ENCODE measurements around the gene ZNF677.
"Not testable (repeated sequence)": the region's sequence is repeated elsewhere in the genome, so short reads cannot be mapped to it uniquely, and the experiment has no call there.

Gene ZNF677

DNA sequence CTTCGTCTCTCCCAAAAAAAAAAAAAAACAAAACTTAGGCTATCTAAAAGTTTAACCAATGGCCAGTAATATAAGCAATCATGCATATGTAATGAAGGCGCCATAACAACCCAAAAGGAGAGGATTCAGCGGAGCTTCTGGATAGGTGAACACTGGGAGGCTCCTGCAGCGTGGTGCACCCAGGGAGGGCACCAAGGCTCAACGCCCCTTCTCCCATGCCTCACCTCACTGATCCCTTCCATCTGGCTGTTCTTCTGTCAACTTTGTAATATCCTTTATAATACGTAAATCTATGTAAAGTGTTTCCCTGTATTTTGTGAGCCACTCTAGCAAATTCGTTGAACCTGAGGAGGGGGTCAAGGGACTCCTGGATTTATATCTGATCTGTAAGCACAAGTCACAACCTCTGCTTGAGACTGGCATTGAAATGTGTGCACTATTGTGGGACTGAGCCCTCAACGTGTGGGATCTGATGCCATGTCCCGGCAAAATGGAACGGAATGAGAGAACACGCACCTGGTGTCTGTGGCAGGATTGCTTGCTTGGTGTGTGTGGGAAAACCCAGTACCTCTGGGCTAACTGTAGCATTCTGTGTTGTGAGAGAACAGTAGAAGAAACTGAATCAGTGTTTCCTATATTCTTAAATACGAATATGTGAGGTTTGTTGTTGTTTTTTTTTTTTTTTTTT, 61.0 kb downstream of the ZNF677 start:
- H3K4ac ChIP-seq (ENCODE audit: low read depth in 1 of 2, low read length in 2 of 2) = no peak overlapping the region

DNA sequence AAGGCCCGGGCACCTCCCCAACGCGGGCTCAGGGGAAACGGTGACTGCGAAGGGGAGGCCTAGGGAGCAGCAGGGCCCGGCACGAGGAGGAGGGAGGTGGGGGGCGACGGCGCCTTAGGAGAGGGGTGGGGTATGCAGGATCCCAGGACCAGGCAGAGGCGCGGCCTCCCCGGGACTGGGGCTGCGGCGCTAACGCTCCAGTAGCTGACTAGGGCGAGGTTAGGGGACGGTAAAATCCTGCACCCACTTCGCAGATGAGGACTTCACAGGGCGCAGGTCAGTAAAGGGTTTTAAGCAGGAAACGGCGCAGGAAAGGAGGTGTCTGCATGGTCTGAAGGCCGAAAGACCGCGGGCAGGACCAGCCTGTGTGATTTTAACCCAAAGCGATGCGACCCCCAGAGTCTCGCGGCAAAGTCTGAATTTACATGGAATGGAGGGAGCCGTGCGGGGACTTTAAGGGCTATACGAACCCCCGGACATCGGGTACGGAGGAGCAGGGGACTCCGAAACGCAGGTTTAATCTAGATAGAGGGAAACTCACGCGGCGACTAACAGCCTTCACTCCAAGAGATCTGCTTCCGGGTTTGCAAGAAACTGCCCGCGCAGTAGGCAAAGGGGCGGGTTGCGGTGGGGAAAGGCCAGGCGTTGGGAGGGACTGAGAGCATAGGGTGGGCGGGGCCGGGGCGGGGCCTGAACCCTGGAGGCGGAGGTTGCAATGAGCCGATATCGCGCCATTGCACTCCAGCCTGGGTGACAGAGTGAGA, 61.7 kb downstream of the ZNF677 start, which contains the start of gene ZNF665:
TSS of gene ZNF665 (minus strand) at position 588 of the 764 bp plus-strand sequence. CDS start 10,460 bp downstream, outside the sequence.
- Histone ChIP-seq H3K27ac (ENCODE audit: low read length, poor library complexity, severe bottlenecking) (peak within 1 kb of the TSS; percentile 62), H3K4me3 (ENCODE audit: insufficient read depth in 1 of 2, low read depth in 1 of 2, low read length in 2 of 2) (peak within 1 kb of the TSS; percentile 68 to 96), H3K36me3 (ENCODE audit: control insufficient read depth in 1 of 2, insufficient read depth in 2 of 2, low read depth in 1 of 2, low read length in 2 of 2) (peaks cover 10 to 12% of the 10 kb centered on the region in 2 experiments), H3K18ac (ENCODE audit: low read depth in 1 of 2, low read length in 2 of 2) (peak within 1 kb of the TSS; percentile 54 to 77), H2BK15ac (ENCODE audit: low read depth, poor library complexity, severe bottlenecking) (no peak within 1 kb of the TSS), H3K4me2 (ENCODE audit: low read length, poor library complexity, severe bottlenecking) (peak within 1 kb of the TSS; percentile 87), H3K9me3 (ENCODE audit: control insufficient read depth, low read length) (no peaks in the 10 kb centered on the region), H2AK5ac (ENCODE audit: low read length, severe bottlenecking) (no peak within 1 kb of the TSS), H2BK5ac (ENCODE audit: low read depth, low read length, poor library complexity, severe bottlenecking) (no peak within 1 kb of the TSS), H3K9ac (ENCODE audit: low read length) (peak within 1 kb of the TSS; percentile 98), H3K14ac (ENCODE audit: low read length in 2 of 2) (peak within 1 kb of the TSS in 1 of 2 experiments; percentile 26), H4K8ac (ENCODE audit: low read length) (peak within 1 kb of the TSS; percentile 66), H3K23ac (ENCODE audit: low read length in 2 of 2) (no peak within 1 kb of the TSS), H3K27me3 (ENCODE audit: control insufficient read depth in 1 of 2, insufficient read depth in 1 of 2, low read length in 2 of 2) (no peaks in the 10 kb centered on the region), H4K91ac (ENCODE audit: low read length) (peak within 1 kb of the TSS; percentile 25), H3K79me1 (replicated peaks; ENCODE audit: low read length, poor library complexity, severe bottlenecking) (peaks cover 3% of the 10 kb centered on the region), H3K4me1 (ENCODE audit: control insufficient read depth, insufficient read depth, low read depth, low read length) (peaks cover 10% of the 10 kb centered on the region), H2AFZ (ENCODE audit: low read depth, low read length) (peak within 1 kb of the TSS; percentile 80), H3K4ac (ENCODE audit: low read depth in 1 of 2, low read length in 2 of 2) (peak within 1 kb of the TSS; percentile 25 to 32), H2BK12ac (ENCODE audit: low read length in 2 of 2) (no peak within 1 kb of the TSS), H2BK120ac (ENCODE audit: low read depth, low read length) (no peak within 1 kb of the TSS)
- WGBS = 2% methylated on average over 46 of the region's 53 CpGs
- peak; percentile 81 for DNase-seq

More for the DNA sequence above, 61.0 kb downstream of the ZNF677 start:
- Histone ChIP-seq H4K91ac (ENCODE audit: low read length) (peak overlapping the region; percentile 25), H2BK120ac (ENCODE audit: low read depth, low read length) (no peak overlapping the region), H3K79me1 (replicated peaks; ENCODE audit: low read length, poor library complexity, severe bottlenecking) (peaks cover 3% of the 10 kb centered on the region), H3K9me3 (ENCODE audit: control insufficient read depth, low read length) (peaks cover 6% of the 10 kb centered on the region), H3K4me1 (ENCODE audit: control insufficient read depth, insufficient read depth, low read depth, low read length) (peaks cover 10% of the 10 kb centered on the region), H2BK15ac (ENCODE audit: low read depth, poor library complexity, severe bottlenecking) (no peak overlapping the region), H3K23ac (ENCODE audit: low read length in 2 of 2) (no peak overlapping the region), H3K9ac (ENCODE audit: low read length) (peak overlapping the region; percentile 69), H3K14ac (ENCODE audit: low read length in 2 of 2) (no peak overlapping the region), H2BK12ac (ENCODE audit: low read length in 2 of 2) (no peak overlapping the region), H3K27ac (ENCODE audit: low read length, poor library complexity, severe bottlenecking) (no peak overlapping the region), H3K4me2 (ENCODE audit: low read length, poor library complexity, severe bottlenecking) (peak overlapping the region; percentile 35), H3K18ac (ENCODE audit: low read depth in 1 of 2, low read length in 2 of 2) (no peak overlapping the region), H2BK5ac (ENCODE audit: low read depth, low read length, poor library complexity, severe bottlenecking) (no peak overlapping the region), H4K8ac (ENCODE audit: low read length) (peak overlapping the region; percentile 66), H2AK5ac (ENCODE audit: low read length, severe bottlenecking) (no peak overlapping the region), H3K36me3 (ENCODE audit: control insufficient read depth in 1 of 2, insufficient read depth in 2 of 2, low read depth in 1 of 2, low read length in 2 of 2) (peaks cover 10 to 12% of the 10 kb centered on the region in 2 experiments), H3K27me3 (ENCODE audit: control insufficient read depth in 1 of 2, insufficient read depth in 1 of 2, low read length in 2 of 2) (no peaks in the 10 kb centered on the region), H2AFZ (ENCODE audit: low read depth, low read length) (no peak overlapping the region), H3K4me3 (ENCODE audit: insufficient read depth in 1 of 2, low read depth in 1 of 2, low read length in 2 of 2) (peak overlapping the region in 1 of 2 experiments; percentile 96)
- WGBS = 84% methylated on average over 10 of the region's 12 CpGs
- DNase-seq = no peak

DNA sequence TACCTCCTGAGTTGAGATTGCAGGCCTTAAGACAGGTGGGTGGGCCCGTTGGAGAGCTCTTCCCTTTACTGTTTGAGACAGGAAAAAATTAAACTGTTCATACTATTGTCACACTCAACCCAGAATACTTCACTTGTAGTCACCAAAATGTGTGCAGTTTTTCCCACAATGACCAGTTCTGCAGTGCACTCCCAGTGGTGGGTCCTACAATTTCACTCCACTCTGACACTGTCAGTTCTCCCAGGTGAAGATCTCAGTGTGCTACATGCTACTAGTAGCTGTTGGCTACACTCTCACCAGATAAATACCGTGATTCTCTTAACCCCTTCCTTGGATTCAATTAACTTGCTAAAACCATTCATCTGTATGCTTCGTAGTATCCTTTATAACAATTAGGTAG, 64.4 kb downstream of the ZNF677 start:
- Histone ChIP-seq H3K23ac (ENCODE audit: low read length in 2 of 2) (no peak overlapping the region), H3K18ac (ENCODE audit: low read depth in 1 of 2, low read length in 2 of 2) (no peak overlapping the region), H3K9ac (ENCODE audit: low read length) (no peak overlapping the region), H3K14ac (ENCODE audit: low read length in 2 of 2) (no peak overlapping the region), H3K79me1 (replicated peaks; ENCODE audit: low read length, poor library complexity, severe bottlenecking) (no peaks in the 10 kb centered on the region), H3K4me1 (ENCODE audit: control insufficient read depth, insufficient read depth, low read depth, low read length) (peaks cover 6% of the 10 kb centered on the region), H2AK5ac (ENCODE audit: low read length, severe bottlenecking) (no peak overlapping the region), H3K27me3 (ENCODE audit: control insufficient read depth in 1 of 2, insufficient read depth in 1 of 2, low read length in 2 of 2) (no peaks in the 10 kb centered on the region), H3K9me3 (ENCODE audit: control insufficient read depth, low read length) (no peaks in the 10 kb centered on the region), H3K27ac (ENCODE audit: low read length, poor library complexity, severe bottlenecking) (no peak overlapping the region), H4K91ac (ENCODE audit: low read length) (no peak overlapping the region), H3K4me3 (ENCODE audit: insufficient read depth in 1 of 2, low read depth in 1 of 2, low read length in 2 of 2) (no peak overlapping the region), H4K8ac (ENCODE audit: low read length) (no peak overlapping the region), H2BK120ac (ENCODE audit: low read depth, low read length) (no peak overlapping the region), H2BK12ac (ENCODE audit: low read length in 2 of 2) (no peak overlapping the region), H2AFZ (ENCODE audit: low read depth, low read length) (no peak overlapping the region), H2BK15ac (ENCODE audit: low read depth, poor library complexity, severe bottlenecking) (no peak overlapping the region), H3K36me3 (ENCODE audit: control insufficient read depth in 1 of 2, insufficient read depth in 2 of 2, low read depth in 1 of 2, low read length in 2 of 2) (peaks cover 6 to 12% of the 10 kb centered on the region in 2 experiments), H2BK5ac (ENCODE audit: low read depth, low read length, poor library complexity, severe bottlenecking) (no peak overlapping the region), H3K4me2 (ENCODE audit: low read length, poor library complexity, severe bottlenecking) (no peak overlapping the region), H3K4ac (ENCODE audit: low read depth in 1 of 2, low read length in 2 of 2) (no peak overlapping the region)
- DNase-seq = no peak
- WGBS = 95% methylated on average over 3 of the region's 3 CpGs

DNA sequence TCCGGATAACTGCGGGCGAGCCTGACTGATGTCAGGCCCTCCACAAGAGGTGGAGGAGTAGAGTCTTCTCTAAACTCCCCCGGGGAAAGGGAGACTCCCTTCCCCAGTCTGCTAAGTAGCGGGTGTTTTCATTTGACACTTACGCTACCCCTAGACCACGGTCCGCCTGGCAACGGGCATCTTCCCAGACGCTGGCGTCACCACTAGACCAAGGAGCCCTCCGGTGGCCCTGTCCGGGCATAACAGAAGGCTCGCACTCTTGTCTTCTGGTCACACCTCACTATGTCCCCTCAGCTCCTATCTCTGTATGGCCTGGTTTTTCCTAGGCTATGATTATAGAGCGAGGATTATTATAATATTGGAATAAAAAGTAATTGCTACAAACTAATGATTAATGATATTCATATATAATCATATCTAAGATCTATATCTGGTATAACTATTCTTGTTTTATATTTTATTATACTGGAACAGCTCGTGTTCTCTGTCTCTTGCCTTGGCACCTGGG, 64.9 kb downstream of the ZNF677 start:
- H3K27ac ChIP-seq (ENCODE audit: low read length, poor library complexity, severe bottlenecking) = not testable (repeated sequence)
- WGBS = 99% methylated on average over 5 of the region's 16 CpGs

More for the DNA sequence above, 64.9 kb downstream of the ZNF677 start:
- not testable (repeated sequence) for H3K4me2 ChIP-seq (ENCODE audit: low read length, poor library complexity, severe bottlenecking); H3K9ac ChIP-seq (ENCODE audit: low read length); H2AK5ac ChIP-seq (ENCODE audit: low read length, severe bottlenecking); H3K27me3 ChIP-seq (ENCODE audit: control insufficient read depth in 1 of 2, insufficient read depth in 1 of 2, low read length in 2 of 2); H3K4me3 ChIP-seq (ENCODE audit: insufficient read depth in 1 of 2, low read depth in 1 of 2, low read length in 2 of 2); H3K18ac ChIP-seq (ENCODE audit: low read depth in 1 of 2, low read length in 2 of 2); H4K8ac ChIP-seq (ENCODE audit: low read length); H3K14ac ChIP-seq (ENCODE audit: low read length in 2 of 2); H2BK12ac ChIP-seq (ENCODE audit: low read length in 2 of 2); H3K4ac ChIP-seq (ENCODE audit: low read depth in 1 of 2, low read length in 2 of 2); H3K9me3 ChIP-seq (ENCODE audit: control insufficient read depth, low read length); H3K23ac ChIP-seq (ENCODE audit: low read length in 2 of 2); H3K4me1 ChIP-seq (ENCODE audit: control insufficient read depth, insufficient read depth, low read depth, low read length); H2BK15ac ChIP-seq (ENCODE audit: low read depth, poor library complexity, severe bottlenecking); H2AFZ ChIP-seq (ENCODE audit: low read depth, low read length); H3K79me1 ChIP-seq (replicated peaks; ENCODE audit: low read length, poor library complexity, severe bottlenecking); H2BK120ac ChIP-seq (ENCODE audit: low read depth, low read length); DNase-seq; H4K91ac ChIP-seq (ENCODE audit: low read length); H2BK5ac ChIP-seq (ENCODE audit: low read depth, low read length, poor library complexity, severe bottlenecking)
- peaks cover 6 to 12% of the 10 kb centered on the region in 2 experiments for H3K36me3 ChIP-seq (ENCODE audit: control insufficient read depth in 1 of 2, insufficient read depth in 2 of 2, low read depth in 1 of 2, low read length in 2 of 2)
